ENCODE results near the gene ROR2.

The ROR2 gene

GRCh38 chr9:91603932-91604331 lies 346.1 kb downstream of the ROR2 start:
- no peak for DNase-seq

- DNase-seq = no peak
These were observed 350.5 kb downstream of the ROR2 start for GRCh38 chr9:91599564-91599963.

- no peak for DNase-seq
These were observed 358.4 kb downstream of the ROR2 start for GRCh38 chr9:91591627-91592026.

- DNase-seq = no peak
These were observed 360.9 kb downstream of the ROR2 start for GRCh38 chr9:91589101-91589553.

- DNase-seq = no peak
These were observed 363.7 kb downstream of the ROR2 start for GRCh38 chr9:91586282-91586681.

- DNase-seq = no peak
These were observed 366.1 kb downstream of the ROR2 start for GRCh38 chr9:91583966-91584365.

- no peak for DNase-seq
These were observed 366.7 kb downstream of the ROR2 start for GRCh38 chr9:91583161-91583875.

GRCh38 chr9:91582181-91582580 lies 367.8 kb downstream of the ROR2 start:
- no peak for DNase-seq

- no peak for DNase-seq
These were observed 369.9 kb downstream of the ROR2 start for GRCh38 chr9:91580136-91580535.

GRCh38 chr9:91578911-91579310 lies 371.1 kb downstream of the ROR2 start:
- DNase-seq = no peak

GRCh38 chr9:91577633-91578061 lies 372.4 kb downstream of the ROR2 start:
- no peak for DNase-seq

GRCh38 chr9:91572811-91573210 lies 377.2 kb downstream of the ROR2 start:
- DNase-seq = no peak

GRCh38 chr9:91572044-91572443 lies 378.0 kb downstream of the ROR2 start:
- DNase-seq = peak; percentile 38 to 57

- no peak for DNase-seq
These were observed 379.0 kb downstream of the ROR2 start for GRCh38 chr9:91571036-91571435.

- no peak for DNase-seq
These were observed 382.3 kb downstream of the ROR2 start for GRCh38 chr9:91567642-91568274.

GRCh38 chr9:91564081-91564670 lies 385.9 kb downstream of the ROR2 start:
- no peak for DNase-seq

- DNase-seq = no peak
These were observed 387.6 kb downstream of the ROR2 start for GRCh38 chr9:91562416-91562815.

GRCh38 chr9:91560301-91560700 lies 389.7 kb downstream of the ROR2 start:
- DNase-seq = no peak

- DNase-seq = no peak
These were observed 391.1 kb downstream of the ROR2 start for GRCh38 chr9:91558879-91559278.

- no peak for DNase-seq
These were observed 391.6 kb downstream of the ROR2 start for GRCh38 chr9:91558395-91558794.

- no peak for DNase-seq
These were observed 392.7 kb downstream of the ROR2 start for GRCh38 chr9:91557327-91557726.

GRCh38 chr9:91555132-91555531 lies 394.9 kb downstream of the ROR2 start:
- DNase-seq = no peak

GRCh38 chr9:91549177-91549576 lies 400.9 kb downstream of the ROR2 start:
- DNase-seq = no peak

GRCh38 chr9:91547081-91547480 lies 402.9 kb downstream of the ROR2 start:
- no peak for DNase-seq
